ENCODE measurements around the gene HGS.
A peak's percentile ranks its signal among the peaks of the same experiment; 100 is the strongest.

The HGS gene

DNA sequence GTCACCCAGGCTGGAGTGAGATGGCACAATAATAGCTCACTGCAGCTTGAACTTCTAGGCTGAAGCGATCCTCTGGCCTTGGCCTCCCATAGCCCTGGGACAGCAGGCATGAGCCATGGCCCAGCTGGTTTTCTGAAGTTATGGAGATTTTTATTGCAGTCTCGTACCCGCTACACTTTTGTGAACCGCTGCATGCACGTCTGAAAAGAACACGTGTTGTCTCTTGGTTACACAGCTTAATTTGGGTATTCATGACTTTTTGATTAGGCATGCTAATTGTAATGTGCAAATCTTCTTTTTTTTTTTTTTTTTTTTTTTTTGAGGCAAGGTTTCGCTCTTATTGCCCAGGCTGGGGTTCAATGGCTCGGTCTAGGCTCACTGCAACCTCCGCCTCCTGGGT, 41.6 kb downstream of the HGS start:
- peaks cover 1% of the 10 kb centered on the region for H3K36me3 ChIP-seq (ENCODE audit: insufficient read depth, insufficient read length, low read length)
- TF ChIP-seq ZNF274 (IDR thresholded peaks at IDR 0.05; ENCODE audit: low read depth, low read length), result no peak
- no peak for TF ChIP-seq SUZ12 (IDR thresholded peaks at IDR 0.05; ENCODE audit: extremely low read depth, insufficient read depth, insufficient read length)
- no peak for TF ChIP-seq YY1 (IDR thresholded peaks at IDR 0.05; ENCODE audit: insufficient read depth, insufficient read length)
- no peak overlapping the region for H3K9ac ChIP-seq (ENCODE audit: insufficient read length, low read depth)
- DNase-seq (ENCODE audit: low read depth, low spot score), result no peak
- H3K4me1 ChIP-seq (ENCODE audit: insufficient read depth, insufficient read length), result peaks cover 8% of the 10 kb centered on the region
- no peak overlapping the region for H3K4me3 ChIP-seq (ENCODE audit: insufficient read length, low read depth)
- H3K9me3 ChIP-seq (ENCODE audit: insufficient read depth, low read length), result no peaks in the 10 kb centered on the region
- H3K27me3 ChIP-seq (ENCODE audit: insufficient read depth, insufficient read length), result no peaks in the 10 kb centered on the region

DNA sequence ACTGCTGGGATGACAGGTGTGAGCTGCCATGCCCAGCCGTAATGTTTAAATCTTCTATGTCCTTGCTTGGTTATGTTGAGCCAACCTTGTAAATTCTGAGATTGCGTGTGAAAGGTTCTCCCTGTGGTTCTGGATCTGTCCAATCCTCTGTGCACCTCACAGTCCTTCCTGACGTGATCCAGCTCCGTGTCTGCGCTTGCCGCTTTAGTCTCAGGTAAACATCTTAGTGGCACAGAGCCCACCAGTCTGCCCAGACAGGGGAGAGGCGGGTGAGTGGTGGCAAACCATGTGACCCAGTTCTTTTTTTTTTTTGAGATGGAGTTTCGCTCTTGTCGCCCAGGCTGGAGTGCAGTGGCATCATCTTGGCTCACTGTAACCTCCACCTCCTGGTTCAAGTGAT, 42.2 kb downstream of the HGS start:
- no peaks in the 10 kb centered on the region for H3K27me3 ChIP-seq (ENCODE audit: insufficient read depth, insufficient read length)
- no peak overlapping the region for H3K9ac ChIP-seq (ENCODE audit: insufficient read length, low read depth)
- H3K36me3 ChIP-seq (ENCODE audit: insufficient read depth, insufficient read length, low read length), result no peaks in the 10 kb centered on the region
- no peak overlapping the region for H3K4me3 ChIP-seq (ENCODE audit: insufficient read length, low read depth)
- DNase-seq (ENCODE audit: low read depth, low spot score), result no peak
- H3K9me3 ChIP-seq (ENCODE audit: insufficient read depth, low read length), result no peaks in the 10 kb centered on the region
- peaks cover 8% of the 10 kb centered on the region for H3K4me1 ChIP-seq (ENCODE audit: insufficient read depth, insufficient read length)
- TF ChIP-seq ZNF274 (IDR thresholded peaks at IDR 0.05; ENCODE audit: low read depth, low read length), result no peak
- no peak for TF ChIP-seq SUZ12 (IDR thresholded peaks at IDR 0.05; ENCODE audit: extremely low read depth, insufficient read depth, insufficient read length)
- no peak for TF ChIP-seq YY1 (IDR thresholded peaks at IDR 0.05; ENCODE audit: insufficient read depth, insufficient read length)

DNA sequence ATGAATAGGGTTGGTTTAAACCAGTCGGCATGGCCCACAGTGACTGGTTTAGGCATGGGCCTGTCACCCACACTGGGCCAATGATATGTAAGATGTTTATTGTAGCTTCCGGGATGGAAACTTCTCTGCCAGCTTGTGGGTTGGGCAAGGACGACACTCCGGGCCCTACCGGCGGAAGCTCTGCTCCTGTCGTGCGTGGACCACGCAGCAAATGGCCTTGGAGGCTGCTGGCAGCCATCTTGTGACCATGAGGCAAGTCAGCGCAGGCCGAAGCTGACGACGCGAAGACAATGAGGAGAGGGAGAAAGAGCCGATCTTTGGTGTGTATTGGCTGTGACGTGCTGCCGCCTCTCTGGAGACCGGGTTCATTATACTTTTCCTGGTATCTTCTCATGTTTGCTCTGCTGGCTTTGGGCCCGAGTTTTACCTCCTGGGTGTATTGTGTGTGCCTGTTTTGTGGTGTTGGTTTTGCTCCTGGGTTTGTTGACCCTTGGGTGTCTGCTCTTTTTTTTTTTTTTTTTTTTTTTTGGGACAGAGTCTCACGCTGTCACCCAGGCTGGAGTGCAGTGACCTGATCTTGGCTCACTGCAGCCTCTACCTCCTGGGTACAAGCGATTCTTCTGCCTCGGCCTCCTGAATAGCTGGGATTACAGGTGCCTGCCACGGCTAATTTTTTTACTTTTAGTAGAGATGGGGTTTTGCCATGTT, 43.7 kb downstream of the HGS start:
- H3K9ac ChIP-seq (ENCODE audit: insufficient read length, low read depth), result no peak overlapping the region
- no peaks in the 10 kb centered on the region for H3K36me3 ChIP-seq (ENCODE audit: insufficient read depth, insufficient read length, low read length)
- H3K4me1 ChIP-seq (ENCODE audit: insufficient read depth, insufficient read length), result peaks cover 7% of the 10 kb centered on the region
- TF ChIP-seq YY1 (IDR thresholded peaks at IDR 0.05; ENCODE audit: insufficient read depth, insufficient read length), result no peak
- H3K4me3 ChIP-seq (ENCODE audit: insufficient read length, low read depth), result no peak overlapping the region
- H3K27me3 ChIP-seq (ENCODE audit: insufficient read depth, insufficient read length), result no peaks in the 10 kb centered on the region
- H3K9me3 ChIP-seq (ENCODE audit: insufficient read depth, low read length), result no peaks in the 10 kb centered on the region
- no peak for DNase-seq (ENCODE audit: low read depth, low spot score)

DNA sequence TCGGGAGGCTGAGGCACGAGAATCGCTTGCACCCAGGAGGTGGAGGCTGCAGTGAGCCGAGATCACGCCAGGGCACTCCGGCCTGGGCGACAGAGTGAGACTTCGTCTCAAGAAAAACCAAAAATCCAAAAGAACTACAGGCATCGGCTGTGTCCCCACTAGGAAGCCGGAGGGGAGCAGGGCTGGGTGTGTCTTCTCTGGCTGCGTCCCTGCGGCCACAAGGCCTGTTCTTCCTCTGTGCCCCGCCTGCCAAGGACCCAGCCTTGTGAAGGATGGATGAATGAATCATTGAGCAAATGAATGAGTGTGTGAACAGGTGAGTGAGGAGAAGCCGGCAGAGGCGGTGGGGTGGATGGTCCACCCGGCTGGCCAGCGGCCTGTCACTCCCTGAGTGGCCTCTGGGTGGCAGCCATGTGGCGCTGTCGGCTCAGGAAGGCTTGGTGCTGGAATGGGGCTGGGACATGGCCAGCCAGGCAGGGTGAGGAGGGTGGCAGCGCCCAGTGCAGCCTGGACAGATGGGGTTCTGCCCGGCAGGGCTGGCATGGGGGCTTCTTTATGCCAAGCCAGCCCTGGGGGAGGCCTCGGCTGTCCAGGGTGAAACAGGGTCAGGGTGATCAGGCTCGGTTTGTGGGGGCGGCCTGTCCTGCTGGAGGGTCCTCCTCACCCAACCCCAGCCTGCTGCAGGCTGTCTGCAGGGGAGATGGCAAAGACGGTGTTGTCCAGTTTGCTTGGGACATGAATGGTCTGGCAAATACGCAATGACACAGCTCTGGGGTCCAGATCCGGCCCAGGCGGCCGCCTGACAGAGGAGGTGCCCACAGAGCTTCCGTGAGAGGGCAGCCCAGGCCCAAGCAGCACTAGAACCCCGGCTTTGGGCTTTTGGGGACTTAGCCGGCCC, 49.9 kb downstream of the HGS start:
- no peak overlapping the region for H3K4me3 ChIP-seq (ENCODE audit: insufficient read length, low read depth)
- H3K27me3 ChIP-seq (ENCODE audit: insufficient read depth, insufficient read length), result peaks cover 9% of the 10 kb centered on the region
- no peaks in the 10 kb centered on the region for H3K36me3 ChIP-seq (ENCODE audit: insufficient read depth, insufficient read length, low read length)
- peaks cover 23% of the 10 kb centered on the region for H3K4me1 ChIP-seq (ENCODE audit: insufficient read depth, insufficient read length)
- no peaks in the 10 kb centered on the region for H3K9me3 ChIP-seq (ENCODE audit: insufficient read depth, low read length)
- no peak overlapping the region for H3K9ac ChIP-seq (ENCODE audit: insufficient read length, low read depth)
- DNase-seq (ENCODE audit: low read depth, low spot score), result peak; percentile 36
- no peak for TF ChIP-seq ZNF274 (IDR thresholded peaks at IDR 0.05; ENCODE audit: low read depth, low read length)
- no peak for TF ChIP-seq YY1 (IDR thresholded peaks at IDR 0.05; ENCODE audit: insufficient read depth, insufficient read length)
- TF ChIP-seq SUZ12 (IDR thresholded peaks at IDR 0.05; ENCODE audit: extremely low read depth, insufficient read depth, insufficient read length), result no peak

DNA sequence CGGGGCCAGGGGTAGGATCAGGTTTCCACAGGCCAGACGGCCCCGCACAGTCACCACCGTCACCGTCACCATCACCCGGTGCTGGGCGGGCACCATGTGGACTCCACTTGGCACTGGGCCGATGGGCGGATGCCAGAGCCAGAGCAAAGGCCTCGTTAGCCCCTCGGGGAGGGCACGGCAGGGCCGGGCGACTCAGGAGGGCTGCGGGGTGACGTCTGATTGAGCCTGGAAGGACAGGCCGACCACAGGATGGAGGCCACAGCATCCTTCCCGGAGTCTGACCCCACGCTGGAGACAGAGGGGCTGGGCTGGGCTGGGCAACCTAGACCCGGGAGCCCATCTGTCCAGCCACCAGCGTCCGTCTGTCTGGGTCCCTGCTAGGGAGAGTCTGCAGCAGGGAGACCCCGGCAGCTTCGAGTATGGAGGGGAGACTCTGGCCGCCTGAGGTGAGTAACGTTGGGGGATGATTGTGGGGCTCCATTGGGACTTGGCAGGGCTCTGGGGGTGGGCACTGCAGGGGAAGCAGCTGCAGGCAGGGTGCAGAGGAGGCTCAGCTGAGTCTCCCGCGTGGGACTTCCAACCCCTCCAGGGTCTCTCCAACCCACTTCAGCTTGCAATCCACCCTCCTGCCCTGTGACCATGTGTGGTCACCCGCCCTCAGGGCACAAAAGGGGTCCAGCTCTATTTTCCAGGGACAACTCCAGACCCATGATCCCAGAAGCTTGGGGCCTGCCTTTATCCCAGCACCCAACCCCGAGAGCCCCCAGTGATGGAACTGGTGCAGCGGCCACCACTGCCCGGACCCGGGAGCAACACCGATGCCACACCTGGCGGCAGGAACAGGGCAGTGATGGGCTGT, 50.8 kb downstream of the HGS start:
- H3K27me3 ChIP-seq (ENCODE audit: insufficient read depth, insufficient read length), result peaks cover 9% of the 10 kb centered on the region
- H3K9me3 ChIP-seq (ENCODE audit: insufficient read depth, low read length), result no peaks in the 10 kb centered on the region
- TF ChIP-seq ZNF274 (IDR thresholded peaks at IDR 0.05; ENCODE audit: low read depth, low read length) (no peak), SUZ12 (IDR thresholded peaks at IDR 0.05; ENCODE audit: extremely low read depth, insufficient read depth, insufficient read length) (no peak), YY1 (IDR thresholded peaks at IDR 0.05; ENCODE audit: insufficient read depth, insufficient read length) (no peak)
- peaks cover 25% of the 10 kb centered on the region for H3K4me1 ChIP-seq (ENCODE audit: insufficient read depth, insufficient read length)
- no peaks in the 10 kb centered on the region for H3K36me3 ChIP-seq (ENCODE audit: insufficient read depth, insufficient read length, low read length)
- no peak overlapping the region for H3K9ac ChIP-seq (ENCODE audit: insufficient read length, low read depth)
- no peak for DNase-seq (ENCODE audit: low read depth, low spot score)
- no peak overlapping the region for H3K4me3 ChIP-seq (ENCODE audit: insufficient read length, low read depth)

DNA sequence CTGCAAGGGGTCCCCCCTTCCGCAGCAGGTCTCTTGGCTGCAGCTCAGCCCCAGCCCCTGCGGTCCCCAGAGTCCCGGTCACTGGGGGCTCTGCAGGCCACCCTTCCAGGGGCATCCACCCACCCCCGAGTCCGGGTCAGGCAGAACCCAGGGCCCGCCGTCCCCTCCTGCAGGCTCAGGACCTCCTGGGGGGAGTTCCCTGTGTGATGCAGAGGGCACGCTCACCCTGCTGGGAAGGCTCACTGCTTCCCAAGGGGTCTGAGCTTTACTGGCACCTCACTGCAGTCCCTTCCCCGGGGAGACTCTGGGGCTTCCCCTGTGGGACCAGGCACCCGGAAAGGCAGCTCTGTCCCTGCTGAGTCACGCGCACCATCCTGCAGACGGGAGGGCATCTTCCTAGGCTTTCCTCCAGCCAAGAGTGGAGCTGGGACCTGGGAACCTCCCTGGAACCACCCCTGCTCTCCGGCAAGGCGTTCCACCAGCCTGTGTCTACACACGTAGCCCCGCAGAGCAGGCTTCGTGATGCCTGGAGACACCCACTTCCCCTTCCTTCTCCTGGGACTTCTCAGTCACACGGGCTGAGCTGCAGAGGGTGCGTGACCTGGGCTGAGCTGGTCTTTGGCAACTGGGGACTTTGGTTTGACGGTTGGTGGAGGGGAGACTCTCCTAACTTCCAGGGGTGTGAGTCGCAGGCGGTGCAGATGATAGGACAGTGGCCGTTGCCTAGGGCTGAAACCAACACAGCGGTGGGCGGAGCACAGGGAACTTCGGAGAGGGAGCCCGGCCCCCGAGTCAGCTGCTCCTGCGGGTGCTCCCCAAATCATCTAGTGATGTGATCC, 51.7 kb downstream of the HGS start:
- H3K36me3 ChIP-seq (ENCODE audit: insufficient read depth, insufficient read length, low read length), result no peaks in the 10 kb centered on the region
- no peak overlapping the region for H3K4me3 ChIP-seq (ENCODE audit: insufficient read length, low read depth)
- peaks cover 23% of the 10 kb centered on the region for H3K4me1 ChIP-seq (ENCODE audit: insufficient read depth, insufficient read length)
- H3K27me3 ChIP-seq (ENCODE audit: insufficient read depth, insufficient read length), result peaks cover 9% of the 10 kb centered on the region
- TF ChIP-seq SUZ12 (IDR thresholded peaks at IDR 0.05; ENCODE audit: extremely low read depth, insufficient read depth, insufficient read length) (no peak), YY1 (IDR thresholded peaks at IDR 0.05; ENCODE audit: insufficient read depth, insufficient read length) (no peak), ZNF274 (IDR thresholded peaks at IDR 0.05; ENCODE audit: low read depth, low read length) (no peak)
- no peak for DNase-seq (ENCODE audit: low read depth, low spot score)
- no peaks in the 10 kb centered on the region for H3K9me3 ChIP-seq (ENCODE audit: insufficient read depth, low read length)
- H3K9ac ChIP-seq (ENCODE audit: insufficient read length, low read depth), result no peak overlapping the region

Measured in NT2/D1 (cell line).